ENCODE data around the gene ZNF652. TPM values are rescaled to one million over a fixed set of nuclear protein-coding genes. Genes with fewer than 3 reads are reported as not detected.
"Not testable (repeated sequence)": the region's sequence is repeated elsewhere in the genome, so short reads cannot be mapped to it uniquely, and the experiment has no call there.

The ZNF652 gene
- total RNA-seq, 1 experiment from 2014 or later = 92.6 TPM

GRCh38 chr17:49278076-49278475, 84.0 kb downstream of the ZNF652 start:
- no peak for TF ChIP-seq CTCF (IDR thresholded peaks at IDR 0.05; ENCODE audit: insufficient read depth in 1 of 2, low read depth in 1 of 2, low read length in 1 of 2, severe bottlenecking in 1 of 2, unreplicated experiment in 1 of 2)
- Histone ChIP-seq H3K36me3 (ENCODE audit: control insufficient read depth, insufficient read depth, low read length) (no peaks in the 10 kb centered on the region), H3K4me3 (ENCODE audit: low read depth, low read length) (no peak overlapping the region), H3K4me1 (no peaks in the 10 kb centered on the region), H3K27me3 (replicated peaks; ENCODE audit: control insufficient read depth, insufficient read depth, low read length) (no peaks in the 10 kb centered on the region), H3K9me3 (no peaks in the 10 kb centered on the region)
- Mint-ChIP-seq H3K9me3 (ENCODE audit: unreplicated experiment) (no peaks in the 10 kb centered on the region), H3K27ac (ENCODE audit: unreplicated experiment) (no peak overlapping the region), H3K27me3 (ENCODE audit: insufficient read depth, unreplicated experiment) (no peaks in the 10 kb centered on the region), H3K4me3 (ENCODE audit: unreplicated experiment) (no peak overlapping the region), H3K36me3 (ENCODE audit: insufficient read depth, unreplicated experiment) (no peaks in the 10 kb centered on the region), H3K4me1 (ENCODE audit: low read depth, unreplicated experiment) (no peaks in the 10 kb centered on the region)
- intact Hi-C loops (cut with micrococcal nuclease; ENCODE audit: unreplicated experiment) = no loop called here
- peak in 1 of 2 experiments; percentile 38 for DNase-seq
- POLR2A ChIA-PET = no interaction called here
- CTCF ChIA-PET = interaction anchor here (1.5 kb wide), 1 partner anchor 13 kb away, joined by 4 read pairs; no protein-coding TSS in a partner anchor
- BruUV-seq (replicated peaks) = no TSS peak

- H3K4me3 ChIP-seq (ENCODE audit: low read depth, low read length) = no peak overlapping the region
- Mint-ChIP-seq H3K4me1 (ENCODE audit: low read depth, unreplicated experiment) (no peaks in the 10 kb centered on the region), H3K36me3 (ENCODE audit: insufficient read depth, unreplicated experiment) (no peaks in the 10 kb centered on the region), H3K27ac (ENCODE audit: unreplicated experiment) (no peak overlapping the region), H3K27me3 (ENCODE audit: insufficient read depth, unreplicated experiment) (no peaks in the 10 kb centered on the region), H3K4me3 (ENCODE audit: unreplicated experiment) (no peak overlapping the region), H3K9me3 (ENCODE audit: unreplicated experiment) (no peaks in the 10 kb centered on the region)
- H3K4me1 ChIP-seq = no peaks in the 10 kb centered on the region
- no peaks in the 10 kb centered on the region for H3K27me3 ChIP-seq (replicated peaks; ENCODE audit: control insufficient read depth, insufficient read depth, low read length)
- DNase-seq = peak in 1 of 2 experiments; percentile 30
- POLR2A ChIA-PET = no interaction called here
- intact Hi-C loops (cut with micrococcal nuclease; ENCODE audit: unreplicated experiment) = no loop called here
- no peak for TF ChIP-seq CTCF (IDR thresholded peaks at IDR 0.05; ENCODE audit: insufficient read depth in 1 of 2, low read depth in 1 of 2, low read length in 1 of 2, severe bottlenecking in 1 of 2, unreplicated experiment in 1 of 2)
- no peaks in the 10 kb centered on the region for H3K36me3 ChIP-seq (ENCODE audit: control insufficient read depth, insufficient read depth, low read length)
- no peaks in the 10 kb centered on the region for H3K9me3 ChIP-seq
- CTCF ChIA-PET = interaction anchor here (1.5 kb wide), 1 partner anchor 13 kb away, joined by 4 read pairs; no protein-coding TSS in a partner anchor
- BruUV-seq (replicated peaks) = no TSS peak
Measured at GRCh38 chr17:49277638-49278037, 84.4 kb downstream of the ZNF652 start.

GRCh38 chr17:49275981-49276380, 86.1 kb downstream of the ZNF652 start:
- H3K27me3 Mint-ChIP-seq (ENCODE audit: insufficient read depth, unreplicated experiment); H3K9me3 Mint-ChIP-seq (ENCODE audit: unreplicated experiment); POLR2A ChIA-PET; H3K4me1 Mint-ChIP-seq (ENCODE audit: low read depth, unreplicated experiment); intact Hi-C loops (cut with micrococcal nuclease; ENCODE audit: unreplicated experiment); H3K4me3 ChIP-seq (ENCODE audit: low read depth, low read length); H3K27ac Mint-ChIP-seq (ENCODE audit: unreplicated experiment); BruUV-seq (replicated peaks); H3K27me3 ChIP-seq (replicated peaks; ENCODE audit: control insufficient read depth, insufficient read depth, low read length); H3K4me1 ChIP-seq; H3K4me3 Mint-ChIP-seq (ENCODE audit: unreplicated experiment); H3K36me3 ChIP-seq (ENCODE audit: control insufficient read depth, insufficient read depth, low read length); H3K9me3 ChIP-seq; H3K36me3 Mint-ChIP-seq (ENCODE audit: insufficient read depth, unreplicated experiment): not testable (repeated sequence)
- DNase-seq = peak in 1 of 2 experiments; percentile 22
- CTCF ChIA-PET = interaction anchor here (0.6 to 0.8 kb wide), 3 partner anchors 51 to 390 kb away, joined by 3 to 6 read pairs (median 3); no protein-coding TSS in a partner anchor

GRCh38 chr17:49269356-49269755, 92.7 kb downstream of the ZNF652 start:
- Mint-ChIP-seq H3K36me3 (ENCODE audit: insufficient read depth, unreplicated experiment) (no peaks in the 10 kb centered on the region), H3K9me3 (ENCODE audit: unreplicated experiment) (no peaks in the 10 kb centered on the region), H3K27ac (ENCODE audit: unreplicated experiment) (no peak overlapping the region), H3K4me3 (ENCODE audit: unreplicated experiment) (no peak overlapping the region), H3K27me3 (ENCODE audit: insufficient read depth, unreplicated experiment) (no peaks in the 10 kb centered on the region), H3K4me1 (ENCODE audit: low read depth, unreplicated experiment) (no peaks in the 10 kb centered on the region)
- Histone ChIP-seq H3K4me1 (no peaks in the 10 kb centered on the region), H3K4me3 (ENCODE audit: low read depth, low read length) (no peak overlapping the region), H3K36me3 (ENCODE audit: control insufficient read depth, insufficient read depth, low read length) (no peaks in the 10 kb centered on the region), H3K27me3 (replicated peaks; ENCODE audit: control insufficient read depth, insufficient read depth, low read length) (no peaks in the 10 kb centered on the region; the same call in 1 of the 2 replicates), H3K9me3 (no peaks in the 10 kb centered on the region)
- no peak for TF ChIP-seq CTCF (IDR thresholded peaks at IDR 0.05; ENCODE audit: insufficient read depth in 1 of 2, low read depth in 1 of 2, low read length in 1 of 2, severe bottlenecking in 1 of 2, unreplicated experiment in 1 of 2)
- no peak for DNase-seq
- BruUV-seq (replicated peaks) = no TSS peak
- ChIA-PET POLR2A (no interaction called here), CTCF (interaction anchor here (0.7 kb wide), 1 partner anchor 960 kb away, joined by 3 read pairs; no protein-coding TSS in a partner anchor)
- intact Hi-C loops (cut with micrococcal nuclease; ENCODE audit: unreplicated experiment) = no loop called here
